HUES48 (cell line): ENCODE data around the gene NSUN3.

Experiments used
- H3K27ac ChIP-seq: one replicate; pipeline ENCODE4 v1.7.0; 2013; ENCODE audit warnings: low read depth, low read length, inconsistent platforms
- H3K27me3 ChIP-seq: 2 replicates; pipeline ENCODE4 v1.6.1; 2013; ENCODE audit warnings: mild to moderate bottlenecking, low read length; ENCODE audit not compliant: control insufficient read depth, insufficient read depth
- H3K36me3 ChIP-seq: 2 replicates; pipeline ENCODE4 v1.6.1; 2013; ENCODE audit warnings: low read length; ENCODE audit not compliant: control insufficient read depth, insufficient read depth
- H3K4me1 ChIP-seq: 2 replicates; pipeline ENCODE4 v1.6.1; 2013; ENCODE audit warnings: mild to moderate bottlenecking, low read length; ENCODE audit not compliant: control insufficient read depth, insufficient read depth
- H3K4me3 ChIP-seq: 2 replicates; pipeline ENCODE4 v1.5.1; 2013; ENCODE audit warnings: mild to moderate bottlenecking, low read depth, low read length
- H3K9ac ChIP-seq: 2 replicates; pipeline ENCODE4 v1.6.1; 2013; ENCODE audit warnings: mild to moderate bottlenecking, low read depth, low read length, moderate library complexity
- H3K9me3 ChIP-seq: 2 replicates; pipeline ENCODE4 v1.6.1; 2013; ENCODE audit warnings: low read length; ENCODE audit not compliant: control insufficient read depth, insufficient read depth

NSUN3 gene

GRCh38 chr3:94130690-94131089, 67.8 kb downstream of the NSUN3 start:
- Histone ChIP-seq H3K27me3 (no peaks in the 10 kb centered on the region), H3K4me3 (no peak overlapping the region), H3K36me3 (peaks cover 3% of the 10 kb centered on the region; the same call in 1 of the 2 replicates), H3K4me1 (peaks cover 6% of the 10 kb centered on the region; the same call in 1 of the 2 replicates), H3K27ac (no peak overlapping the region), H3K9me3 (no peaks in the 10 kb centered on the region), H3K9ac (no peak overlapping the region)

DNA sequence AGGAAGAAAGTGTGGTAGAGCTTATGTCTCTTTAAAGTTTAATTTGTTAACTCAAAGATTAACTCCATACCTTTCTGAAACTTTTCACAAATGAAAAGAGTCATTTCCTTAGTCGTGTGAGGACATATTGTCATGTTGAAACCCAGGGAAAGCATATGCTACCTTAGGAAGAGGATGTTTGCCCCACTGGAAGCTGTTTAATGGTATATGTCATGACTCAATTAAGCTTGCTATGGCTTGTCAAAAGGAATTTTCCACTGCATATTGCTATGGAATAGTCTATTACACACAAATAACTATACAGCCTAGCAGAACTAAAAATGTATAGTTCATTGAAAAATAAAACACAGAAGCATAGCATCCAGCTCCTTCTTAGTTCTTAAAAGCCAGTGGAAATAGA, 69.9 kb downstream of the NSUN3 start:
- Histone ChIP-seq H3K27me3 (no peaks in the 10 kb centered on the region), H3K4me3 (no peak overlapping the region), H3K9ac (no peak overlapping the region), H3K4me1 (peaks cover 6% of the 10 kb centered on the region; the same call in 1 of the 2 replicates), H3K36me3 (no peaks in the 10 kb centered on the region), H3K9me3 (no peaks in the 10 kb centered on the region), H3K27ac (no peak overlapping the region)

- Histone ChIP-seq H3K27me3 (no peaks in the 10 kb centered on the region), H3K27ac (no peak overlapping the region), H3K9me3 (no peaks in the 10 kb centered on the region), H3K4me3 (no peak overlapping the region), H3K36me3 (no peaks in the 10 kb centered on the region), H3K4me1 (peaks cover 6% of the 10 kb centered on the region; the same call in 1 of the 2 replicates), H3K9ac (no peak overlapping the region)
Measured at GRCh38 chr3:94136133-94136532, 73.3 kb downstream of the NSUN3 start.

DNA sequence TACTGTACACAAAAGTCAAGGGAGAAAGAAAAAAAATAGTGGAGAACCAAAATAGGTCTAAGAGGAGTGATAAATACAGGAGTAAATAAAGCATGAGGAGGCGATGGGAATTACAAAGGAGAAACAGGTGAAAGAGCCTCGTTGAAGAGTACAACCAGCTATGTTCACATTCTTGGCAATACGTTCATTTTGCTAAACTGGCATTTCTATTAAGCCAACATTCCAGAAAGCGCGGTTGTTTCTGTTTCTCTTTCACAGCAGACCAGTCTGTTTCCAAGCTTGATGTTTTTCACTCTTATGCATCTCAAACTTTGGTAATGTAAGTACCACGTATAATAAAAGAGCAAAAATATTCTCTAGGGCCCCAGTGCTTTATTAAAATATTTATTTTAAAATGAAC, 74.5 kb downstream of the NSUN3 start:
- H3K36me3 ChIP-seq, result no peaks in the 10 kb centered on the region
- no peak overlapping the region for H3K4me3 ChIP-seq
- no peak overlapping the region for H3K27ac ChIP-seq
- H3K9ac ChIP-seq, result no peak overlapping the region
- H3K4me1 ChIP-seq, result peaks cover 6% of the 10 kb centered on the region; the same call in 1 of the 2 replicates
- H3K27me3 ChIP-seq, result no peaks in the 10 kb centered on the region
- H3K9me3 ChIP-seq, result no peaks in the 10 kb centered on the region

- Histone ChIP-seq H3K4me3 (no peak overlapping the region), H3K4me1 (peaks cover 16% of the 10 kb centered on the region), H3K9ac (no peak overlapping the region)
Measured at GRCh38 chr3:94146455-94146854, 83.6 kb downstream of the NSUN3 start.

GRCh38 chr3:94147012-94147411, 84.2 kb downstream of the NSUN3 start:
- Histone ChIP-seq H3K4me3 (no peak overlapping the region), H3K9ac (no peak overlapping the region), H3K9me3 (no peaks in the 10 kb centered on the region), H3K27me3 (no peaks in the 10 kb centered on the region), H3K27ac (no peak overlapping the region), H3K36me3 (no peaks in the 10 kb centered on the region), H3K4me1 (peaks cover 16% of the 10 kb centered on the region)

More at GRCh38 chr3:94146455-94146854, 83.6 kb downstream of the NSUN3 start:
- peak overlapping the region; percentile 14 for H3K27ac ChIP-seq
- no peaks in the 10 kb centered on the region for H3K27me3 ChIP-seq
- H3K9me3 ChIP-seq, result no peaks in the 10 kb centered on the region
- no peaks in the 10 kb centered on the region for H3K36me3 ChIP-seq

DNA sequence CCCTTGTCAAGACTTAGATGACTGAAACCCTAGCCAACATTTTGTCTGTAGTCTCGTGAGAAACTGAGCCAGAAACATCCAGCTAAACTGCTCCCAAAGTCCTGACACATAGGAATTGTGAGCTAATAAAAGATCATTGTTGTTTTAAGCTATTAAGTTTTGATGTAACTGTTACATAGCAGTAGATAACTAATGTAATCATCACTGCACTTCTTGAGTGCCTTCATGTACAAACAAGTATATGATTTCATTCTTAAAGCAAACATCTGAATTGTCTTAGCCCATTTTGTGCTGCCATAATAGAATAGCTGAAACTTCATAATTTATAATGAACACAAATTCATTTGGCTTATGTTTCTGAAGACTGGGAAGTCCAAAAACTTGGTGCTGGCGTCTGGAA, 87.3 kb downstream of the NSUN3 start:
- peaks cover 16% of the 10 kb centered on the region for H3K4me1 ChIP-seq
- no peaks in the 10 kb centered on the region for H3K36me3 ChIP-seq
- H3K27ac ChIP-seq, result no peak overlapping the region
- no peak overlapping the region for H3K4me3 ChIP-seq
- H3K9ac ChIP-seq, result no peak overlapping the region
- H3K27me3 ChIP-seq, result no peaks in the 10 kb centered on the region
- no peaks in the 10 kb centered on the region for H3K9me3 ChIP-seq

DNA sequence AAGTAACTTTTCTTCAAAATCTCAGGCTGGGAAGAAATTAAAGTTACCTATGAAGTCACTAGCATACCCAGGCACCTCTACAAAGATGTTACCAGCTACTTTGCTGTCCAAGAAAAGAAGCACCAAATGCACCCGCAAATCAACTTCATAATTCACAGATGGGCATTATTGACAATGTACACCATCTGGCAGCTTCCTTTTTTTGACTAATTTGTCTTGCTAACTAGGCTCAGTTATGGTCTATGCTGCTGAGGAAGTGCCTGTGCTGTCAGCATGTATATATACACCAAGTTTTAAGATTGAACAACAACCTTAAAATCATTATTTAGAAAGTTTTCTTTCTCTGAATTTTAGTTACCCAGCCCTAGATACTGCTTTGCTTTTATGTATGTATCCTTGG, 93.8 kb downstream of the NSUN3 start:
- Histone ChIP-seq H3K27ac (no peak overlapping the region), H3K4me1 (no peaks in the 10 kb centered on the region), H3K36me3 (no peaks in the 10 kb centered on the region), H3K27me3 (no peaks in the 10 kb centered on the region), H3K9ac (no peak overlapping the region), H3K9me3 (no peaks in the 10 kb centered on the region), H3K4me3 (no peak overlapping the region)

GRCh38 chr3:94158512-94158911, 95.7 kb downstream of the NSUN3 start:
- Histone ChIP-seq H3K36me3 (no peaks in the 10 kb centered on the region), H3K4me3 (no peak overlapping the region), H3K9me3 (no peaks in the 10 kb centered on the region), H3K27ac (no peak overlapping the region), H3K4me1 (no peaks in the 10 kb centered on the region), H3K9ac (no peak overlapping the region), H3K27me3 (no peaks in the 10 kb centered on the region)

DNA sequence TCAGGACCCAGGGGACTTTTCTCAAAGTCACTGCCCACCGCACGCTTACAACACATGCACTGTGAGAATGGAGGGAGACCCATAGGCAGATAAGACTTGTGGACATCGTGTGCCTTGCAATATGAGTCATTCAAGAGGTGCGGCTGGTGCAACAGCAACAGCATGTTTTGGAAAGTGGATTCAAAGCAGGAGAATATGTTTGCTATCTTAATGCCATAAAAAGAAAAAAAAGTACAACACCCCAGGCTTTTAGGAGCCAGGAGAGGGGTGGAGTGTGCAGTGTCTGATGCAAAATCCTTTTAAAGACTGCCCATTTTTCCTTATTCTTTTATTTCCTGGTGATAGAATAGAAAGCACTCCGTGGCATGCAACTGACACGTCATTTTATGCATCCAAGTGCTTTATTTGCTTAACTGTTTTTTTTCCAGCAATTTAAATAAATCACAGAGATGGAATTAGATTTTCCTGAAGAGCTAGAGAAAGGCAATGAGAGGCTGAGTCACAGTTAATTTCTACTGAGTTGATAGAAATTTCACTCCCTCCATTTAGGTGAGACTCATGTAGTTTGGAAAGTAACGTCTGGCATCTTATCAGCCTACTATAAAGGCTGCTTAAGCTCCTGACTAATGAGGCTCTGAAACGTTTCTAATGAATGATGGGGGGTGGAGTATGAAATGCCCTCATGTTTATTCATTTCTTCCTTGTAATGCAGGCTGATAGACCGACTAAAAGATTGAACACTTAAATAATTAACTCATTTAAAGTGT, 96.4 kb downstream of the NSUN3 start:
- Histone ChIP-seq H3K27ac (no peak overlapping the region), H3K36me3 (no peaks in the 10 kb centered on the region), H3K4me1 (no peaks in the 10 kb centered on the region), H3K9me3 (no peaks in the 10 kb centered on the region), H3K27me3 (no peaks in the 10 kb centered on the region), H3K4me3 (no peak overlapping the region), H3K9ac (no peak overlapping the region)

GRCh38 chr3:94162700-94163099, 99.8 kb downstream of the NSUN3 start:
- Histone ChIP-seq H3K27me3 (no peaks in the 10 kb centered on the region), H3K27ac (no peak overlapping the region), H3K36me3 (no peaks in the 10 kb centered on the region), H3K4me1 (no peaks in the 10 kb centered on the region), H3K4me3 (no peak overlapping the region), H3K9me3 (no peaks in the 10 kb centered on the region), H3K9ac (no peak overlapping the region)
